ENCODE data around the gene ZNF423.

ZNF423 gene

DNA sequence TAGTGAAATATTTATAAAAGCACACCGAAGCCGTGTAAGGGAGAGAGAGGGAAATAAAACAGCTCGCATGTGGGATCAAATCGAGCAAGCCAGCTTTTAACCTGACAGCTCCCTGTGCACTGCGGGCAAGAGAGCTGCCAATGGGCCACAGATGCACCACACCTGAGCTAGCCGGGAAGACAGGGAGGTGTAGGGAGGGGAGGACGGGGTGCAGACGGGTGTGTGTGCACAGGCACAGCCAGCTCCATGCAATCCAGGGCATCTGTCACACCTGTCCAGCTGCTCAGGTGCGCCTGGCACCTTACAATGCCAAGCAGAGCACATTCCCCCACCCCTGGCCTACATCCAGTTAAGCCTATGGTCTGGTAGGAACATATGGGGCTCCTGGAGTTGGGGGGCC is 412.3 kb downstream of the ZNF423 start:
- in situ Hi-C loops (cut with MboI; ENCODE audit: low sequenced_read_pairs, unreplicated experiment) = no loop called here
- no peak for DNase-seq (ENCODE audit: low spot score)

DNA sequence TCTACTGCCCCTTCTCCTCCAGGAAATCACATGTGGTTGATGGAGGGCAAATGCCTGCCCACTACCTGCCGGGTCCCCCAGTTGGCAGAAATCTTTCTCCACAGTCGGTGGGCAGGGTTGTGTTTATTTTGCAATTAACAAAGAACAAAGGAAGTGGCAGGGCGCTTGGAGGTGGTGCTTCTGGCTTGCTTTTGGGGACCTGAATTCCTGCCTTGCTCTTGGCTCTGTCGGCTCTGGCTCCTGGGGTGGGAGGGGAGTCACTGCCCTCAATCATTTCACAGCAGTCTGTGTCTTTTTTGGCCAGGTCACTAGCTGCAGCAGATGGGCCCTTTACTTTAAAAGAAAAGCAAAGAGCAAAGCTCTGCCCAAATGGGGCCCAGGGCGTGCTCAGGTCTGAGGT is 413.1 kb downstream of the ZNF423 start:
- DNase-seq (ENCODE audit: low spot score) = no peak
- TF ChIP-seq CTCF (IDR thresholded peaks at IDR 0.05; ENCODE audit: borderline replicate concordance, control extremely low read depth, extremely low read depth, insufficient read depth, missing control alignments) = no peak
- in situ Hi-C loops (cut with MboI; ENCODE audit: low sequenced_read_pairs, unreplicated experiment) = no loop called here

More for the DNA sequence above, 412.3 kb downstream of the ZNF423 start:
- TF ChIP-seq CTCF (IDR thresholded peaks at IDR 0.05; ENCODE audit: borderline replicate concordance, control extremely low read depth, extremely low read depth, insufficient read depth, missing control alignments) = no peak

GRCh38 chr16:49441366-49441780 is 414.5 kb downstream of the ZNF423 start:
- in situ Hi-C loops (cut with MboI; ENCODE audit: low sequenced_read_pairs, unreplicated experiment) = no loop called here
- peak; percentile 87 for DNase-seq (ENCODE audit: low spot score)
- peak; percentile 25 for TF ChIP-seq CTCF (IDR thresholded peaks at IDR 0.05; ENCODE audit: borderline replicate concordance, control extremely low read depth, extremely low read depth, insufficient read depth, missing control alignments)

GRCh38 chr16:49440156-49441065 is 415.5 kb downstream of the ZNF423 start:
- no peak for TF ChIP-seq CTCF (IDR thresholded peaks at IDR 0.05; ENCODE audit: borderline replicate concordance, control extremely low read depth, extremely low read depth, insufficient read depth, missing control alignments)
- in situ Hi-C loops (cut with MboI; ENCODE audit: low sequenced_read_pairs, unreplicated experiment) = no loop called here
- no peak for DNase-seq (ENCODE audit: low spot score)

GRCh38 chr16:49439676-49440075 is 416.2 kb downstream of the ZNF423 start:
- in situ Hi-C loops (cut with MboI; ENCODE audit: low sequenced_read_pairs, unreplicated experiment) = no loop called here
- TF ChIP-seq CTCF (IDR thresholded peaks at IDR 0.05; ENCODE audit: borderline replicate concordance, control extremely low read depth, extremely low read depth, insufficient read depth, missing control alignments) = no peak
- DNase-seq (ENCODE audit: low spot score) = no peak

GRCh38 chr16:49439050-49439449 is 416.9 kb downstream of the ZNF423 start:
- no peak for TF ChIP-seq CTCF (IDR thresholded peaks at IDR 0.05; ENCODE audit: borderline replicate concordance, control extremely low read depth, extremely low read depth, insufficient read depth, missing control alignments)
- DNase-seq (ENCODE audit: low spot score) = no peak
- in situ Hi-C loops (cut with MboI; ENCODE audit: low sequenced_read_pairs, unreplicated experiment) = no loop called here
